Measurements from ENCODE around the gene NOBOX.
"Not testable (repeated sequence)": the region's sequence is repeated elsewhere in the genome, so short reads cannot be mapped to it uniquely, and the experiment has no call there.

Gene NOBOX

DNA sequence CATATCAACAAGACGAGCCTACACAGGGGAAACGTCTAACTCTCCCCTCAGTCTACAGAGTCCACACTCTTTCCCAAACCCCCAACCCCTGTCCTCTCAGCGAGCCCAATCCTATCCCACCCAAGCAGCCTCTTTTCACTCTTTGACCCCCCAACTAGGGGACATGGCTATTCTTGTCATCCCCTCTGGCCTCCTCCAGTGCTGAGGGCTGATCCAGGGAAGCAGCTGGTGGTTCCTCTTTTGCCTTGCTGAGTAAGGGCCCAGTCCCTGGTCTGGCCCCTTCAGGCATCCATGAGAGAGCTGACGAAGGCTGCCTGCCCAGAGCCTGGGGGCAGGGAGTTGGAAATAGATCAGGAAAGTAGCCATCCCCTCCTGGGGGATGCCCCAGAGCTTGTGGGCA, 6.4 kb downstream of the NOBOX start:
- Histone ChIP-seq H3K27ac (no peak overlapping the region), H3K4me2 (no peak overlapping the region), H3K4me1 (no peaks in the 10 kb centered on the region), H3K9me3 (no peaks in the 10 kb centered on the region), H3K27me3 (no peaks in the 10 kb centered on the region), H3K4me3 (no peak overlapping the region), H4K20me1 (no peaks in the 10 kb centered on the region), H3K36me3 (no peaks in the 10 kb centered on the region), H3K9ac (no peak overlapping the region)
- no peak for TF ChIP-seq Cebpa-rat (IDR thresholded peaks at IDR 0.05)

- no peak for TF ChIP-seq Cebpa-rat (IDR thresholded peaks at IDR 0.05)
- Histone ChIP-seq H3K4me3 (no peak overlapping the region), H3K27ac (no peak overlapping the region), H3K27me3 (no peaks in the 10 kb centered on the region), H3K4me1 (peaks cover 11% of the 10 kb centered on the region), H3K9ac (no peak overlapping the region), H3K36me3 (no peaks in the 10 kb centered on the region), H3K4me2 (no peak overlapping the region), H4K20me1 (no peaks in the 10 kb centered on the region), H3K9me3 (no peaks in the 10 kb centered on the region)
Measured at GRCh38 chr7:144391823-144392255, 11.7 kb downstream of the NOBOX start.

GRCh38 chr7:144391014-144391413, 12.5 kb downstream of the NOBOX start:
- Histone ChIP-seq H3K9me3 (no peaks in the 10 kb centered on the region), H4K20me1 (no peaks in the 10 kb centered on the region), H3K27me3 (no peaks in the 10 kb centered on the region), H3K27ac (no peak overlapping the region), H3K4me3 (no peak overlapping the region), H3K36me3 (no peaks in the 10 kb centered on the region), H3K9ac (peak overlapping the region; percentile 15; the same call in 1 of the 2 replicates), H3K4me1 (peaks cover 11% of the 10 kb centered on the region), H3K4me2 (no peak overlapping the region)
- no peak for TF ChIP-seq Cebpa-rat (IDR thresholded peaks at IDR 0.05)

DNA sequence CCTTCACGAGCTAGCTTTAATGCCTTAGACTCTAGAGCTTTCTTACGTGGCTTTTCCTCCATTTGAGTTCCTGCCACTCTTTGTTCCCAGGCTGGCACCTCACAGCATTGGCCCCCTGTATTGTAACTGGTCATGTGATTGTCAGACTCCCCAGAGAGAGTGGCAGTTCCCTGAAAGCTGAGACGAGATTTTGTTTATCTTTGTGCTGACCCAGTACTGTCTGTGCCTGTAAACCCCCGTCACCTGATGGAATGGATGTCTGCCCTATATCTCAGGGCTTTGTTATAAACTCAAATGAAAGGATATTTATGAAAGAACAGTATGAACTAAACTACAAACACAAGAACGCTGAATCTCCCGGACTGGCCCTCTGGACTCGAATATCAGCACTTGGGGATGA, 13.0 kb downstream of the NOBOX start:
- Histone ChIP-seq H3K9me3 (no peaks in the 10 kb centered on the region), H3K4me3 (no peak overlapping the region), H3K36me3 (no peaks in the 10 kb centered on the region), H3K27me3 (no peaks in the 10 kb centered on the region), H4K20me1 (no peaks in the 10 kb centered on the region), H3K27ac (no peak overlapping the region), H3K4me1 (peaks cover 11% of the 10 kb centered on the region), H3K9ac (no peak overlapping the region), H3K4me2 (no peak overlapping the region)
- no peak for TF ChIP-seq Cebpa-rat (IDR thresholded peaks at IDR 0.05)

- Histone ChIP-seq H4K20me1 (no peaks in the 10 kb centered on the region), H3K9ac (no peak overlapping the region), H3K4me2 (no peak overlapping the region), H3K27me3 (no peaks in the 10 kb centered on the region), H3K36me3 (no peaks in the 10 kb centered on the region), H3K9me3 (no peaks in the 10 kb centered on the region), H3K4me1 (peaks cover 14% of the 10 kb centered on the region), H3K27ac (no peak overlapping the region), H3K4me3 (no peak overlapping the region)
- no peak for TF ChIP-seq Cebpa-rat (IDR thresholded peaks at IDR 0.05)
Measured at GRCh38 chr7:144388950-144389349, 14.5 kb downstream of the NOBOX start.

DNA sequence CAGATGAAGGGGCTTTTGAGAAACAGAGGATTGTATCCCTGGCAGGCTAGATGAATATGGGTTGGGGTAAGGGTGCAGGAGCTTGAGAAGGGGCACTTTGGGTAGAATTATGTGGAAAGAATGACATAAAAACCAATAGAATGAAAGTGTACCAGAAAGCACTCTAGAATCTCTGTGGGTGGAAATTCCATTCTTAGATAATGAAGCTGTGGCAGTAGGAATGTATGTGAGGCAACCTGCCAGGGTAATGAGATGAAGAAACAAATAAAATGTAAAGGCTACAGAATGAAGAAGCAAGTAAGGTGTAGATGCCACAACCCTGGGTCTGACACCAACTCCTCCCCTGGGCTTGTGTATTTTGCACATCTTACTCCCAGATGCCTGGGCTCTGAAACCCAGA, 16.8 kb downstream of the NOBOX start:
- no peak for TF ChIP-seq Cebpa-rat (IDR thresholded peaks at IDR 0.05)
- no peaks in the 10 kb centered on the region for H4K20me1 ChIP-seq
- peaks cover 23% of the 10 kb centered on the region for H3K4me1 ChIP-seq
- H3K4me2 ChIP-seq: no peak overlapping the region
- H3K27ac ChIP-seq: no peak overlapping the region
- H3K4me3 ChIP-seq: no peak overlapping the region
- no peak overlapping the region for H3K9ac ChIP-seq
- H3K36me3 ChIP-seq: no peaks in the 10 kb centered on the region
- no peaks in the 10 kb centered on the region for H3K27me3 ChIP-seq
- no peaks in the 10 kb centered on the region for H3K9me3 ChIP-seq

GRCh38 chr7:144384555-144385245, 18.8 kb downstream of the NOBOX start:
- Histone ChIP-seq H3K27ac (no peak overlapping the region), H3K9me3 (no peaks in the 10 kb centered on the region), H3K4me1 (peaks cover 12% of the 10 kb centered on the region), H3K27me3 (no peaks in the 10 kb centered on the region), H3K36me3 (no peaks in the 10 kb centered on the region), H4K20me1 (no peaks in the 10 kb centered on the region), H3K4me2 (no peak overlapping the region), H3K9ac (no peak overlapping the region), H3K4me3 (no peak overlapping the region)
- no peak for TF ChIP-seq Cebpa-rat (IDR thresholded peaks at IDR 0.05)

DNA sequence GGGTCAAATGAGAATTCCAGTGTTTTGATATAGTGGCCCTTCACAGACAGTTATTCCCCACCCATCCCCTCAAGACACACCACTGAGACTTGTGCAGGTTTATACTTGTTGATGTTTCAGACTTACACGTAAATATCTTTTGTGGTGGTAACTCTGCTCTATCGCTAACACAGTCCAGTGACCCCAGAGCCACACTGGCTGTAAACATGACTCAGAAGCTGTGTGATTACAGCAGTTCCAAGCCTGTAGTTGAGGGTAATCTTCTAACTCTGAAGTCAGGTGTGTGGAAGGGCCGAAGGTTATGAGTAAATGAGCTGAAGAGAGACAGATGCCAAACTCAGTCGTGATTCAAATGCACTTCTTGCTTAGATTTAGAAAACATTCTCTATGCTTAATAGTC, 19.4 kb downstream of the NOBOX start:
- Histone ChIP-seq H3K4me2 (0 out of 2 replicates have a peak overlapping the region, but pooled peaks have one; percentile 26), H3K27ac (no peak overlapping the region), H3K9ac (no peak overlapping the region), H3K27me3 (no peaks in the 10 kb centered on the region), H4K20me1 (no peaks in the 10 kb centered on the region), H3K4me3 (no peak overlapping the region), H3K4me1 (peaks cover 12% of the 10 kb centered on the region), H3K9me3 (no peaks in the 10 kb centered on the region), H3K36me3 (no peaks in the 10 kb centered on the region)
- no peak for TF ChIP-seq Cebpa-rat (IDR thresholded peaks at IDR 0.05)

DNA sequence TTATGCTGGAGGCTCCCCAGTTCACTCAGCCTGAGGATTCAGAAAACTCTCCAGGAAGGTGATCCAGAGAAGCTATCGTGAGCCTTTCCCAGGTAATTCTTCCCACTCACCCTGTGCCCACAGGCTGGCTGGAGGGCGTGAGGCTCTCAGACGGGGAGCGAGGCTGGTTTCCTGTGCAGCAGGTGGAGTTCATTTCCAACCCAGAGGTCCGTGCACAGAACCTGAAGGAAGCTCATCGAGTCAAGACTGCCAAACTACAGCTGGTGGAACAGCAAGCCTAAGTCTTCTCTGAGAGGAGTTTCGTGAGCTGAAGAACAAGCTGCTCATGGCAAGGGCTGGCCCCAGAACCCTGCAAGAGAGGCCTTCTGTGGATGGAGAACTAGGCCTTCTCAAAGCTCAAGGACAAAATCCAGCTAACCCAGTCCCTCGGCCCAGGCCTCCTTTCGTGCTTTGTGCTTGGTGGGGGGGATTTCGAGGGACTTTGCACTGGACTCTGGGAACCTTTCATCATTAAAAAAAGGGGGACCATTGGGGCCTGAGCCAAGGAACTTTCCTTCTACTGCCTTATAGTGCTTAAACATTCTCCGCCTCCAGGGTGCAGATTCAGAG, 23.6 kb downstream of the NOBOX start:
- Histone ChIP-seq H3K4me2 (no peak overlapping the region), H3K27me3 (no peaks in the 10 kb centered on the region), H3K4me1 (peaks cover 12% of the 10 kb centered on the region), H4K20me1 (no peaks in the 10 kb centered on the region), H3K36me3 (no peaks in the 10 kb centered on the region), H3K9ac (no peak overlapping the region), H3K4me3 (no peak overlapping the region), H3K27ac (no peak overlapping the region), H3K9me3 (no peaks in the 10 kb centered on the region)
- TF ChIP-seq Cebpa-rat (IDR thresholded peaks at IDR 0.05): no peak

GRCh38 chr7:144378651-144379050, 24.8 kb downstream of the NOBOX start:
- H3K4me1 ChIP-seq: peaks cover 6% of the 10 kb centered on the region
- no peak overlapping the region for H3K9ac ChIP-seq
- H4K20me1 ChIP-seq: no peaks in the 10 kb centered on the region
- H3K27me3 ChIP-seq: no peaks in the 10 kb centered on the region
- no peak overlapping the region for H3K27ac ChIP-seq
- no peak overlapping the region for H3K4me2 ChIP-seq
- H3K36me3 ChIP-seq: no peaks in the 10 kb centered on the region
- no peak for TF ChIP-seq Cebpa-rat (IDR thresholded peaks at IDR 0.05)
- H3K9me3 ChIP-seq: no peaks in the 10 kb centered on the region
- H3K4me3 ChIP-seq: no peak overlapping the region

GRCh38 chr7:144369221-144369620, 34.3 kb downstream of the NOBOX start:
- H3K27me3 ChIP-seq, H3K4me2 ChIP-seq, H3K4me3 ChIP-seq, H3K9ac ChIP-seq, H3K27ac ChIP-seq, H4K20me1 ChIP-seq, H3K4me1 ChIP-seq, H3K36me3 ChIP-seq, H3K9me3 ChIP-seq: not testable (repeated sequence)

GRCh38 chr7:144367250-144367649, 36.2 kb downstream of the NOBOX start:
- not testable (repeated sequence) for H3K9ac ChIP-seq, H3K4me1 ChIP-seq, H3K27me3 ChIP-seq, H3K27ac ChIP-seq, H3K4me2 ChIP-seq, H4K20me1 ChIP-seq, H3K4me3 ChIP-seq, H3K36me3 ChIP-seq, H3K9me3 ChIP-seq

- not testable (repeated sequence) for H4K20me1 ChIP-seq, H3K27me3 ChIP-seq, H3K27ac ChIP-seq, H3K9ac ChIP-seq, H3K4me2 ChIP-seq, H3K4me1 ChIP-seq, H3K4me3 ChIP-seq, H3K36me3 ChIP-seq, H3K9me3 ChIP-seq
Measured at GRCh38 chr7:144365523-144365922, 38.0 kb downstream of the NOBOX start.

- not testable (repeated sequence) for H4K20me1 ChIP-seq, H3K4me3 ChIP-seq, H3K9ac ChIP-seq, H3K36me3 ChIP-seq, H3K27ac ChIP-seq, H3K27me3 ChIP-seq, H3K4me1 ChIP-seq, H3K4me2 ChIP-seq, H3K9me3 ChIP-seq
Measured at GRCh38 chr7:144362061-144362460, 41.4 kb downstream of the NOBOX start.
